GM21529 (cell line): ENCODE results near the gene LRRC8D.

Experiments used
- ATAC-seq: cut with Tn5 transposase; IDR thresholded peaks from one replicate; pipeline ENCODE4 v1.9.1; 2021; ENCODE audit not compliant: unreplicated experiment

The LRRC8D gene

GRCh38 chr1:89894210-89895201 lies 73.7 kb downstream of the LRRC8D start:
- no peak for ATAC-seq

GRCh38 chr1:89896105-89896942 lies 75.5 kb downstream of the LRRC8D start:
- no peak for ATAC-seq

GRCh38 chr1:89897347-89898133 lies 76.7 kb downstream of the LRRC8D start:
- no peak for ATAC-seq

DNA sequence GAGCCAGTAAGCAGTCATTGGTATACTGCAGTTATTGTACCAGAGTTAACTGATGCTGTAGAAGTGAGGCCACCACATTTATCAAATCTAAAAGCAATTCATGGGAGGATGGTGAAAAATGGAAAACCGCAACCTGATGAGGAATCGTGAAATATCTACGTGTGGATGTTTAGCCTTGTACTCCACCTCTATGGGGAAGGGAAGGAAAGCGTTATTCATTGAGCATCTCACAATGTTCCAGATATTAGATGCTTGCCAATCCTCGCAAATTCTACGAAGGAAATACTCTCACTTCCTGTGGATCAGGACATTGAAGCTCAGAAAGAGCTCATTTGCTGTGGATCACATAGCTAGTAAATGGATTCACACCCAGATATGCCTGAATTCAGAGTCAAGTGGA lies 77.3 kb downstream of the LRRC8D start:
- no peak for ATAC-seq

DNA sequence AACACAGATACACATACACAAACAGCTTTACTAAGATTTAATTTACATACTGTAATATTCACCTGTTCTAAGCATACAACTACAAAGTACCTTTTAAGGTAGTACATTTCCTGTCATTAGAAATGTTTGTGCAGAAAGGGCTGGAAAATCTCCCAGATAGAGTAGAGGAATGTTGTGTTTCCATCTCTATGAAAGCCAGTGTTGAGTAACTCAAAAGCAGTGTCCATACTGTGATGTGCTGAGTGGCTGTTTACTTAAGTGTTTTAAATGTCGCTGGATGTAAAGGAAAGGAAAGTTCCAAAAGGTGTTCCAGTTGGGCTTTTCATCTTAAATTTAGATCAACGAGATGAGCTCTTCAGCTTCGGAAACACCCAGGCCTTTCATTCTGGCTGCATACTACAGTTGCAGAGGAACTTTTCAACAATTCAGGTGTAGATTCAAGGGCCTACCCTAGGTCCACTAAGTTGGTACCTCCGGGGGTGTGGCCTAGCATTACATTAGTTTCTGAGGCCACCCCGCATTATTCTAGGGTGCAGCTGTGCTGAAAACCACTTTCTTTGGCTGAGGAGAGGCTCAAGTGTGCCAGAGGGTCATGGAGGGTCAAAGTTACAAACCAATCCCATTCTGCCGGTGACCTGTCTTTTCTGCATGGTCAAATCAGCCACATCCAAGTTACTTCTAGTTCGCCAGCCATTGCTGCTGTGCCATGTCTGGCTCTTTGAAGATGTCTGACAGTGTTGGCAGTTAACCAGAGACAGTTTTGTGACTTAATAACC lies 78.1 kb downstream of the LRRC8D start:
- no peak for ATAC-seq

- ATAC-seq, result no peak
These were observed 79.5 kb downstream of the LRRC8D start for GRCh38 chr1:89900323-89900722.

- no peak for ATAC-seq
These were observed 80.2 kb downstream of the LRRC8D start for GRCh38 chr1:89900791-89901708.

DNA sequence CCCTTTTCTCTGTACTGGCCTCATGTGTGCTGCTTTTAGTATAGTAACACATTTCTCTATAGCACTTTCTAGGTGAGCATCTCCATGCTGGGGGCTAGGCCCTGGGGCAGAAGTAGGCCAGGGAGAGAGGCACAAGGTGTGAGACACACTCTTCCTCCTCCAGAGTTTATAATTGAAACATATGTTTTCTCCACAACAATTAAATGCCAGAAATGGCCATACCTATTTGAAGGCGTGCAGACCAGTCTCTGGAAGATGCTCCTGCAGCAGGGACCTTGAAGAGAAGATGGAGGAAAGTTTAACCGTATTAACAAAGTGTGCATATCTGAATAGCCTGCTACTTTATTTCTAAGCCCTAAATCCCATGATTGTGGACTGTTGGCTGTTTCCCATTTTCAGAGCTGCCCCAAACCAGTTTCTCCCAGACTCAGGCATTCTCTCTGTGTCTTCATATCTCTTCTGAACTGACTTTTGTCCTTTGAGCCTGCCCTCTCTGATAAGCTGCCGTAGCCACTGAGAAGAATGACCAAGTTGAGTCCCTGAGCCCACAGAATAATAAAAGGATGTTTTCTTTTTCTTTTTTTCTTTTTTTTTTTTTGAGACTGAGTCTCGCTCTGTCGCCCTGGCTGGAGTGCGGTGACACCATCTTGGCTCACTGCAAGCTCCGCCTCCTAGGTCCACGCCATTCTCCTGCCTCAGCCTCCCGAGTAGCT lies 81.3 kb downstream of the LRRC8D start:
- ATAC-seq, result no peak

DNA sequence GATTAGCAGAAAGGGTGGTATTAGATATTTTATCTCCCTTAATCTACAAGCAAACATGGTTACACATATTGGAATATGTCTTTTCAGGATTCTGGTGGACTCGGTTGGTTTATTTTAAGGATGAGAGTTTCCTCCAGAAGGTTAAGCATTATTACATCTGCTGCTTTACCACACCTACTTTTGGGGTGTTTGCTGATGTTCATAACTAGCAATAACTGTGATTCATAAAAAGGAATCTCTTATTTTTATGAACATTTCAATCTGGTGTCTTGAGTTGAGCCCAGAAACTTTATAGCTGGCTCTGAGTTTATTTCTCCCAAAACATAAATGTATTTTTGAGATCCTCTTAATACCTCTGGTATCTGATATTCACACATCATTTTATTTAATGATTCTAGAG lies 82.7 kb downstream of the LRRC8D start:
- no peak for ATAC-seq

- ATAC-seq, result no peak
These were observed 83.6 kb downstream of the LRRC8D start for GRCh38 chr1:89904219-89904980.

DNA sequence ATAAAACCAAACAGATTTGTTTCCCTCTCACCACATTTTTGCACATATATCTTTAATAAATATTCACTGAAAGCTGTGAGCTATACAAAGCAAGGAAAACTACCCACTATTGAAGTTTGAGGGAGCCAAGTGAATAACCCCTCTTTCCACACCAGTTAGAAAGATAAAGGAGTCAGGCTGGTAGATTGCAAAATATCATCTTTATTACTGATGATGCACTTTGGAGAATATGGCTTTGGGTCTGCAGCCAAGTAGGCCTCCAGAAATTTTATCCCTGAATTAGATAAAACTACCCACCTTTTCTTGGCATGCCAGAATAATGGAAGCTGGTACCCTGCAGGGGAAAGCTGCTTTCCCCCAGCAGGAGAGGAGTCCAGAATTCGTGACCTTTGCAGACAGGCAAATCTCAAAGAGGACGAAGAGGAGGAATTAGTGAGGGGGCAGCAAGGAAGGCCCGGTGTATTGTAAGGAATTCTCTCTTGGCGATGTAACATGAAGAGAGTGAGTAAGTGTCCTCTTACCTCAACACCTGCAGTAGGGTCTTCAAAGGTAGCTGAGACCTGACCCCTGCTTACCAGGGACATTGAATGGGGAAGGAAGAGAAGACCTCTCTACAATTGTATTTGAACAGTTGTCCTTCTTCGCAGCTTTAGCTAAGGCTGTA lies 84.7 kb downstream of the LRRC8D start:
- ATAC-seq, result no peak

- no peak for ATAC-seq
These were observed 85.3 kb downstream of the LRRC8D start for GRCh38 chr1:89906088-89906487.

GRCh38 chr1:89907727-89908212 lies 86.9 kb downstream of the LRRC8D start:
- no peak for ATAC-seq

- no peak for ATAC-seq
These were observed 87.4 kb downstream of the LRRC8D start for GRCh38 chr1:89908273-89908671.

DNA sequence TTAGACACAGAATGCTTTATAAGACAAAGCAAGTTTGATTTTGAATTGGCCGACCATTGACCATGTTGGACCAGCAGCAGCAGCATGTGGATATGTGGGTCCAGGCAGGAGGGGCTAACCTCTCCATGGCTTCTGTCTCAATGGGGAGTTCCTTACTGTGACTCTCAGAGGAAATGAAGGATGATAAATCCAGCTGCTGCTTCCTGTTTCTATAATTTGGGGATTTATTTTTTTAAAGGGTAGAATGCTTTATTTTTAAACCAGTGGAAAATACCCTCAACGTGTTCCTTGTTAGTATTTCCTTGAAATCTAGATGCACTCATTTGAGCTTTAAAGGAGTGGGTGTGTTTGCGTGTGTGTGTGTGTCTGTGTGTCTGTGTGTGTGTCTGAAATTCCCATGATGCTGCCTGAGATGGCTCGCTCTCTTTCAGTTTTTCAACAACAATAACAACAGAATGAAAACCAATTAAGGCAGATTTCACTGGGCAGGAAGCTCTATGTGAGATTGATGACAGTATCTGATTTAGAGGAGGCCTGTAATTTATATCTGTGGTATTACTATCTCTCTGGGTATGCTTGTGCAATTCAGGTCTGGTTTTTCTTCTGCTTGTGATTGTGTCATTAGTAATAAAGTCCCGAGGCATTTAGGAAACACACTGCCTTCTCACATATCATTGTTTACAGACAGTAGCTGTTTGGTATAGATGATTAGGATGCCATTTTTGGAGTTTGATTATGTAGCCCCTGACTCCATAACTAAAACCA lies 88.0 kb downstream of the LRRC8D start:
- ATAC-seq, result no peak

GRCh38 chr1:89910268-89910667 lies 89.4 kb downstream of the LRRC8D start:
- ATAC-seq, result no peak
